NCI-H146 treated with DMSO at 0.1 percent for 48 hours (cell line): ENCODE results near the gene ACTR3C.
"Not testable (repeated sequence)": the region's sequence is repeated elsewhere in the genome, so short reads cannot be mapped to it uniquely, and the experiment has no call there.

ENCODE experiments used
- DNase-seq: peaks from one replicate; lab custom pipeline; 2025; ENCODE audit not compliant: unreplicated experiment; lab: John Stamatoyannopoulos, UW

ACTR3C gene

GRCh38 chr7:150337179-150337578 lies 13.8 kb upstream of the ACTR3C start:
- no peak for DNase-seq

- no peak for DNase-seq
Observed at GRCh38 chr7:150336746-150337145, 13.4 kb upstream of the ACTR3C start.

DNA sequence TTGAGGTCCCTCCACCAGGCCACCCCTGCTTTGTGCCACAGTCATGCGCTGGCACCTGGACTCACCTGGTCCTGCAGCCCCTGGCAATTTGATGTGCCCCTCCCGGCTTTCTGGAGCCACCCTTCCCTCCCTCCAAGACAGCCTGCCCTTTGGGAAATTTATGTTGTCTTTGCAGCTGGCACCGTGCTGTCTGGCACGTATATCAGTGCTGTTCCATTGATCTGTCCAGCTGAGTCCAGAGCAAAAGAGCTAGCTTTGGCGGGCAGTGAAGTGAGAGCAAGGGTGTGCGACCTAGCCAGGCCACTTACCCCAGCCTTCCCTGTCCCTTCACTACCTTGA lies 12.4 kb upstream of the ACTR3C start:
- DNase-seq, result no peak

DNA sequence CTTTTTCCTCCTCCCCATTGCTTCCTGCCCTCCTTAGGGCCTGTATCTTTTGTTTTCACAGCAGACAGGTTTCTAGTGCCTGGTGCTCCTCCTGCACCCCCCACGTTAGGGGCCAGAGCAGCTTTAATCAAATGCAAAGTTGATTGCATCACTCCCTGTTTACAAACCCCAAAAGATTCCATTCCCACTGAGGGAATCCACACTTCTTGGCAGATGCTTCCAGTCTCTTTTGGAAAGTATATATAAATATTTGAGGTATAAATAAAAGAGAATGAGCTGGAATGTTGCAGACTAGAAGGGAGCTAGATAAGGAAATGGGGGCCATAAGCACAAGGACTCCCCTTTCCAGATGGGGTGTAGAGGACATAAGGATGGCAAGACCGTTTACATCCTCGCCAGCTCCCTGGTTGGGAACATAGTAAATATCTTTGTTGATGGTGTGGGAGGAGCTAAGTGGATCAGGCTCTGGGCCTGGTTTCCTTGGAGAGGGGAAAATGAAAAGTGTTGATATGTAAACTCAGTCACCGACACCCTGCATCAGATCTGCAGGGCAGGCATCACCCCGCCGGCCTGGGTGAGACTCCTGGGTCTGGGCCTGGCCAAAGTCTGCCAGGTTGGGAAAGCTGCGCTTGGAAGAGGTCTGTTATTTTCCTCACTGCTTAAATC lies 11.9 kb upstream of the ACTR3C start:
- no peak for DNase-seq

DNA sequence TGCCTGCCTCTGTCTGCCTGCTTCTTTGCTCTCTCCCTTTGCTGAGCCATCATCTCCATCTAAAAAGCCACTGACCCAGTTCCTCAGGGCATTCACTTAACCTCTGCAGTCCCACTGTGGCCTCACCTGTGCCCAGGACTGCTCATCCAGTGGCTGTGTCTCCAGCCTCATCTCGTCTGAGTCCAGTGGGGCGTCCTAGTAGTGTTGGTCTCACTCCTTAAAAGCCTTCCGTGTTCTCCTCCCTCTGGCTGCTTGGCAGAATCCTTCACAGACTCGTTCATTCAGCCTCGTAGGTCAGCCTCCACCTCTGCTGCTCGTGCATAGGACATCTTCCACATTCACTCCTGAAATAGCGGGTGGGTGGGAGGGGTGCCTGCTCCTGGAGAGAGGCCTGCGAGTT lies 10.8 kb upstream of the ACTR3C start:
- no peak for DNase-seq

- DNase-seq, result no peak
Observed at GRCh38 chr7:150333659-150334058, 10.3 kb upstream of the ACTR3C start.

DNA sequence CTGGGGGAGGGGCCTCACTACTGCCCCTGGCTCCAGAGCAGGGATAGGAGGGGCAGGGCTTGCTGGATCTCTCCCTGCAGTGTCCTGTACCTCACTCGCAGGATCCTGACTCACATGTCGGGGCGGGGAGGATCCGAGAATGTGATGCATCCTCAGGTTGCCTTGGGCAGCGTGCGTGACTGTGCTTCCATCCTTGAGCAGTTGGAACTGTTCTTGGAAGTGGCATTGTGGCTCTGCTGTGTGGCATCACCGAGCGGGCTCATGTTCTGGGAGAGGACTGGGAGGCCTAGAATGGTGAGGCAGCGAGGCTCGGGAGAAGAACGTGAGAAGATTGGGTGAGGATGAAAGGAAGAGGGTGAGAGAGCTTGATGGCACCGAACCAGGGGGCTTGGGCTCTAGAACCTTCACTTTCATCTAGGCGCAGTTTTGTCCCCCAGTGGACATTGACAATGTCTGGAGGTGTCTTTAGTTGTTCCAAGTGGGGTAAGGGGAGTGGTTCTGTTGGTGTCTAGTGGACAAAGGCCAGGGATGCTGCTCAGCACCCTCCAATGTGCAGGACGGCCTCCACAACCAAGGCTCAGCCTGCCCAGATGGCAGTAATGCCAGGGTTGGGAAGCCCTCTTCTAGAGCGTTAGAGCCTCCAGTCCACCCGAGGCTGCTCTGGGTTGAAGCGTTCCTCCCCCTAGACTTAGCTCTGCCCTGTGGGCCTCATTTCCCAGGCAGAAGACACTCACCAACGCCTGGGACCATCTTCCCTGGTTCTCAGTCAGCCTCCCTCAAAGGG lies 9.7 kb upstream of the ACTR3C start:
- DNase-seq, result no peak

- no peak for DNase-seq
Observed at GRCh38 chr7:150330211-150330885, 7.0 kb upstream of the ACTR3C start.

- DNase-seq, result no peak
Observed at GRCh38 chr7:150329331-150330120, 6.2 kb upstream of the ACTR3C start.

- DNase-seq, result no peak
Observed at GRCh38 chr7:150327308-150327707, 4.0 kb upstream of the ACTR3C start.

DNA sequence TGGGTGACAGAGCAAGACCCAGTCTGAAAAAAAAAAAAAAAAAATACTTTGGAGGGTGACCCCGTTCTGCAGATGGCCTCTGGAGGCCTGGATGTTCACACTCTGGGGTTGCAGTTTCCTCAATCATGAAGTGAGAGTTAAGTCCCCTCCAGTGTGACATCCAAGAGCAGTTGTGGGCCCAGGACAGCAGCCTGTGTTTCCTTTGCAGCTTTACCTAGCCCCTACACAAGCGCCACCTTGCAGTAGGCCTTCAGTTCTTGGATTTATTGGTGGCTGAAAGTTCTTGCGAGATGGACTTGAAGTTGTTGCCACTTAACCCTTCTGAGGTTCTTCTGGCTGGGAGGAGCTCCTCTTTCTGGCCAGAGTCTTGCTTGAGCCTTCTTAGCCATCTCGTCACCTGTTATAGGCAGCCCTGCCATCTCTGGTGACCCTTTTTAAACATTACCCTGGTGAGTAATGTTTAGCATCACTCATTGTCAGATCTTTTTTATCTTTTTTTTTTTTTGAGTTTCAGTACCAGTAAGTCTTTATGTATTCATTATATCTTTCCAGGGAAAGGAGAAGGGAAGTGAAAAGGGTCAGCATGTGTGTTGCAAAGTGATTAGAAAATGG lies 3.4 kb upstream of the ACTR3C start:
- no peak for DNase-seq

- no peak for DNase-seq
Observed at GRCh38 chr7:150325901-150326300, 2.6 kb upstream of the ACTR3C start.

DNA sequence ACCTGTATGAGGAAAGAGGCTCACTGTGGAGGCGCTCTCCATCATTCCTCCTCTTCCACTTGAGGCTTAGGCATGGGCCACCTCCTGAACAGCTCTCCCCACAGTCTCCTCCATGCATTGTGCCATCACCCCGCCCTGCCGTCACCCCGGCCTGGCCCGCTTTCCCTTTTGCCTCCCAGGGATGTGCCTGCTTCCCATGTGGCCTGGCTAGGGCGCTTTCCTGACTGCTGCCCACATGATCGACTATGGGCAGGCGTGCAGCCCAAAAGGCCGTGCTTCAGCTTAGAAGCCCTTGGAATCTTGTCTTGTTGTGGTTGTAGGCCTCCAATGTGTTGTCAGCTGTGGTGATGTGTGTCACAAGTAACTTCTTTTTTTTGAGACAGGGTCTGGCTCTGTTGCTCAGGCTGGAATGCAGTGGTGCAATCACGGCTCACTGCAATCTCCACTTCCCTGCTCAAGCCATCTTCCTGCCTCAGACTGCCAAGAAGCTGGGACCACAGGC lies 1.8 kb upstream of the ACTR3C start:
- DNase-seq, result no peak

DNA sequence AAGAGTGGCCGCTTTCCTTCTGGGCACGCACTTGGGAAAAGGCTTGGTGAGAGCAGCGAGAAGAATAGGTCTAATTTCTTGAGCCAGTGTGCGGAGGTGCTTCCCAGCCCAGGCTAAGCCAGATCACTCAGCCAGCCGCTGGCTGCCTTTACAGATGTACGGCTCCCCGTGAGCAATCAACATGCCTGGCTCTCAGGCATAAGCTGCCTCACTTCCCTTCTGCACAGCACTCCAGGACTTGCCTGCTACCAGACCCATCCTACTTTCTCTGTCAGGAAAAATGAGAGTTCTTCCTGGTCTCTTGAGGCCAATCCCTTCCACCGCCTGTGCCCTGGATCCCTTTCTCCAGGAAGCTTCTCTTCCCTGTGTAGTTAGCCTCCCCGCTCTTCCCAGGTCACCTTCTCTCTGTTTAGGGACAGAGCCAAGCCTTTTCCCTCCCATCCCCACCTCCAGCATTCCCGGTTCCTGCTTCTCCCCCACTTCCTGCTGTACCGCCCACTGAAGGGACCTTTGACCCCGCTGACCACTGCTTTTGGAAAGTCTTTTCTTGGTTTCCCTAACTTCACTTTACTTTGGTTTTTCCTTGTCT lies 1.1 kb upstream of the ACTR3C start:
- DNase-seq, result no peak

- DNase-seq, result no peak
Observed at GRCh38 chr7:150323682-150324372, 482 bp upstream of the ACTR3C start.

DNA sequence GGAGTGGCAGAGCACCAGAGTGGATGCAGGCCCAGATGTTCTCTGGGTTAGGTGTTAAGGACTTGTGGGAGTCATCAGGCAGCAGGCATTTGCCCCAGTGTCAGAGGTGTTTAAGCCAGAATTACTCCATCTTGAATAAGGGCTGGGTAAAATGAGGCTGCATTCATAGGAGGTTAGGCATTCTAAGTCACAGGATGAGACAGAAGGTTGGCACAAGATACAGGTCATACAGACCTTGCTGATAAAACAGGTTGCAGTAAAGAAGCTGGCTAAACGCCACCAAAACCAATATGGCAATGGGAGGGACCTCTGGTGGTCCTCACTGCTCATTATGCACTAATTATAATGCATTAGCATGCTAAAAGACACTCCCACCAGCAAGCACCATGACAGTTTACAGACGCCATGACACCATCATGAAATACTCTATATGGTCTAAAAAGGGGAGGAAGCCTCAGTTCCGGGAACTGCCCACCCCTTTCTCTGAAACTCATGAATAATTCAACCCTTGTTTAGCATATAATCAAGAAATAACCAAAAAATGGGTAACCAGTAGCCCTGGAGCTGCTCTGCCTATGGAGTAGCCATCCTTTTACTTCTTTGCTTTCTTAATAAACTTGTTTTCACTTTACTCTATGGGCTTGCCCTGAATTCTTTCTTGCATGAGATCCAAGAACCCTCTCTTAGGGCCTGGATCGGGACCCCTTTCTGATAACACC lies 1.1 kb downstream of the ACTR3C start:
- DNase-seq, result peak; percentile 14

GRCh38 chr7:150321788-150322113 lies 1.6 kb downstream of the ACTR3C start:
- DNase-seq, result no peak

- peak; percentile 4 for DNase-seq
Observed at GRCh38 chr7:150317748-150318444, 5.4 kb downstream of the ACTR3C start.

- DNase-seq, result not testable (repeated sequence)
Observed at GRCh38 chr7:150316987-150317386, 6.4 kb downstream of the ACTR3C start.
